ENCODE results near the gene MMP1.

MMP1 gene

DNA sequence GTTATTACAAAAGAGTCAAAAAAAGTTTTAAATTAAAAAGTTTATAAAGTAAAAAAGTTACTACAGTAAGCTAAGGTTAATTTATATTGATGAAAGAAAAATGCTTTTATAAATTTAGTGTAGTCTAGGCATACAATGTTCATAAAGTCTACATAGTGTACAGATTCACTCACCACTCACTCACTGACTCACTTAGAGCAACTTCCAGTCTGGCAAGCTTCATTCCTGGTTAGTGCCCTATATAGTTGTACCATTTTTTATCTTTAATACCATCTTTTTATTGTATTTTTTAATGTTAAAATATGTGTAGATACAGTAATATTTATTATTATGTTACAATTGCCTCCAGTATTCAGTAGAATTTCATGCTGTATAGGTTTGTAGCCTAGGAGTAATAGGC is 14.9 kb downstream of the MMP1 start:
- no peak for TF ChIP-seq CREB1 (IDR thresholded peaks at IDR 0.05; ENCODE audit: low read depth)
- no peak for TF ChIP-seq EGR1 (IDR thresholded peaks at IDR 0.05)
- no peak for TF ChIP-seq TCF12 (IDR thresholded peaks at IDR 0.05; ENCODE audit: low read depth)
- TF ChIP-seq CEBPB (IDR thresholded peaks at IDR 0.05) = no peak
- no peak for TF ChIP-seq YY1 (IDR thresholded peaks at IDR 0.05; ENCODE audit: low read depth)
- no peak for TF ChIP-seq REST (IDR thresholded peaks at IDR 0.05; ENCODE audit: low read depth)
- TF ChIP-seq FOXM1 (IDR thresholded peaks at IDR 0.05; ENCODE audit: borderline replicate concordance, low read depth) = no peak
- TF ChIP-seq ZBTB7A (IDR thresholded peaks at IDR 0.05; ENCODE audit: low read depth) = no peak
- no peak for TF ChIP-seq TAF1 (IDR thresholded peaks at IDR 0.05; ENCODE audit: low read depth)
- no peak for TF ChIP-seq TEAD4 (IDR thresholded peaks at IDR 0.05)
- TF ChIP-seq EP300 (IDR thresholded peaks at IDR 0.05; ENCODE audit: borderline replicate concordance) = no peak
- TF ChIP-seq, protein P1, sequence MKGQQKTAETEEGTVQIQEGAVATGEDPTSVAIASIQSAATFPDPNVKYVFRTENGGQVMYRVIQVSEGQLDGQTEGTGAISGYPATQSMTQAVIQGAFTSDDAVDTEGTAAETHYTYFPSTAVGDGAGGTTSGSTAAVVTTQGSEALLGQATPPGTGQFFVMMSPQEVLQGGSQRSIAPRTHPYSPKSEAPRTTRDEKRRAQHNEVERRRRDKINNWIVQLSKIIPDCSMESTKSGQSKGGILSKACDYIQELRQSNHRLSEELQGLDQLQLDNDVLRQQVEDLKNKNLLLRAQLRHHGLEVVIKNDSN (IDR thresholded peaks at IDR 0.05) = no peak
- no peak for TF ChIP-seq NFIC (IDR thresholded peaks at IDR 0.05)
- no peak for TF ChIP-seq RAD21 (IDR thresholded peaks at IDR 0.05; ENCODE audit: low read depth)
- no peak for TF ChIP-seq MAX (IDR thresholded peaks at IDR 0.05)

GRCh38 chr11:102781676-102782075 is 16.3 kb downstream of the MMP1 start:
- TF ChIP-seq RAD21 (IDR thresholded peaks at IDR 0.05; ENCODE audit: low read depth) (no peak), YY1 (IDR thresholded peaks at IDR 0.05; ENCODE audit: low read depth) (no peak), ZBTB7A (IDR thresholded peaks at IDR 0.05; ENCODE audit: low read depth) (no peak), EGR1 (IDR thresholded peaks at IDR 0.05) (no peak), NFIC (IDR thresholded peaks at IDR 0.05) (no peak), TAF1 (IDR thresholded peaks at IDR 0.05; ENCODE audit: low read depth) (no peak), TCF12 (IDR thresholded peaks at IDR 0.05; ENCODE audit: low read depth) (no peak), EP300 (IDR thresholded peaks at IDR 0.05; ENCODE audit: borderline replicate concordance) (no peak), TEAD4 (IDR thresholded peaks at IDR 0.05) (no peak), FOXM1 (IDR thresholded peaks at IDR 0.05; ENCODE audit: borderline replicate concordance, low read depth) (no peak), CEBPB (IDR thresholded peaks at IDR 0.05) (no peak), CREB1 (IDR thresholded peaks at IDR 0.05; ENCODE audit: low read depth) (no peak), MAX (IDR thresholded peaks at IDR 0.05) (no peak), REST (IDR thresholded peaks at IDR 0.05; ENCODE audit: low read depth) (no peak)
- TF ChIP-seq, protein P1 (IDR thresholded peaks at IDR 0.05) = no peak

- no peak for TF ChIP-seq FOXM1 (IDR thresholded peaks at IDR 0.05; ENCODE audit: borderline replicate concordance, low read depth)
- no peak for TF ChIP-seq EGR1 (IDR thresholded peaks at IDR 0.05)
- no peak for TF ChIP-seq TEAD4 (IDR thresholded peaks at IDR 0.05)
Measured at GRCh38 chr11:102780491-102780918, 17.5 kb downstream of the MMP1 start, which contains the start of gene MMP10. Gene MMP10, minus strand, starts transcription at chr11:102780628. Its CDS starts 37 bp downstream, at chr11:102780591.

- no peak for TF ChIP-seq EP300 (IDR thresholded peaks at IDR 0.05; ENCODE audit: borderline replicate concordance)
- TF ChIP-seq EGR1 (IDR thresholded peaks at IDR 0.05) = no peak
- no peak for TF ChIP-seq TAF1 (IDR thresholded peaks at IDR 0.05; ENCODE audit: low read depth)
- no peak for TF ChIP-seq REST (IDR thresholded peaks at IDR 0.05; ENCODE audit: low read depth)
- TF ChIP-seq CREB1 (IDR thresholded peaks at IDR 0.05; ENCODE audit: low read depth) = no peak
- TF ChIP-seq MAX (IDR thresholded peaks at IDR 0.05) = no peak
- TF ChIP-seq NFIC (IDR thresholded peaks at IDR 0.05) = no peak
- TF ChIP-seq, protein P1 (IDR thresholded peaks at IDR 0.05) = no peak
- no peak for TF ChIP-seq RAD21 (IDR thresholded peaks at IDR 0.05; ENCODE audit: low read depth)
- TF ChIP-seq CEBPB (IDR thresholded peaks at IDR 0.05) = no peak
- TF ChIP-seq ZBTB7A (IDR thresholded peaks at IDR 0.05; ENCODE audit: low read depth) = no peak
Measured at GRCh38 chr11:102776454-102776853, 21.5 kb downstream of the MMP1 start.
